Measurements from ENCODE around the gene MYL3.
"Not testable (repeated sequence)": the region's sequence is repeated elsewhere in the genome, so short reads cannot be mapped to it uniquely, and the experiment has no call there.

Gene MYL3

DNA sequence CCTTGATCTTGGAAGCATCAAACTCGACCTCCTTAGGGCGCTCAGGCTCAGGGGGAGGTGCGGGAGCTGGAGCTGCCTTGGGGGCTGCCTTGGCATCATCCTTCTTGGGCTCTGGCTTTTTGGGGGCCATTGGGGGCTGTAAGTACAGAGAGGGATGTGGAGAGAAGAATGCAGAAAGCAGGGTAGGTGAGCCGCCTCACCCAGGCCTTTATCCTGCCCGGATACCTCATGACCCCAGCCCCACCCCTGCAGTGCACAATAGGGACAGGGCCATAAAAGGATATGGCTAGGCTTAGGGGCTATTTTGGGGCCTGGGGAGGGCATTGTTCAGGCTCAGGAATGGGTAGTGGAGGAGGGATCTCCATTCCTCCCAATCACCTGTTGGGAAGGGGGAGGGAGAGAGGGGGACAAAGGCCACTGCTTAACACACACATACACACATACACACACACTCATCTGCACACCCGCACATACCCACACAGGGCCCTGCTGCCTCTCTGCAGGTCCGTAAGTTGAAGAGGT, at the start of gene MYL3:
MYL3 (minus strand) TSS at position 184 of the 522 bp plus-strand sequence; CDS start at position 130, 54 bp downstream.
- DNase-seq (ENCODE audit: low spot score) = no peak

DNA sequence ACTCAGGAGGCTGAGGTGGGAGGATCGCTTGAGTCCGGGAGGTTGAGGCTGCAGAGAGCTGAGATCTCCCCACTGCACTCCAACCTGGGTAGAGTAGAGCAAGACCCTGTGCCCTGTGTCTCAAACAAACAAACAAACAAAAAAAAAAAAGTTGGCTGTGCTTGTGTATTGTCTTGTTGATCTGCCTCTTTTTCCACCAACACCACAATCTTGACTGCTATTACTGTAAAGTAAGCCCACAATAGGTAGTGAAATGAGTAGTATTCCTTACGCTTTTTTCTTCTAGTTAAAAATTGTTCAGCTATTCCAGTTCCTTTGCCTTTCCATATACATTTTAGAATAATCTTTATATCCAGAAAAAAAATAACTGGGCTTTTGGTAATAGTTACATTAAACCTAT, 49.7 kb upstream of the MYL3 start:
- DNase-seq (ENCODE audit: low spot score) = no peak

DNA sequence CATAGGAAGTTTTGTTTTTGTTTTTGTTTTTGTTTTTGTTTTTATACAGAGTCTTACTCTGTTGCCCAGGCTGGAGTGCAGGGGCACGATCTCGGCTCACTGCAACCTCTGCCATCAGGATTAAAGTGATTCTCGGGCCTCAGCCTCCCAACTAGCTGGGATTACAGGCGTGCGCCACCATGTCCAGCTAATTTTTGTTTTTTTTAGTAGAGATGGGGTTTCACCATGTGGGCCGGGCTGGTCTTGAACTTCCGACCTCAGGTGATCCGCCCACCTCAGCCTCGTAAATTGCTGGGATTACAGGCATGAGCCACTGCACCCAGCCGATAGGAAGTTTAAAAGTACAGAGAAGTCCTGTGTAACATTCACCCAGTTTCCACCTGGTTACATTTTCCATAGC, 47.7 kb upstream of the MYL3 start:
- not testable (repeated sequence) for DNase-seq (ENCODE audit: low spot score)

DNA sequence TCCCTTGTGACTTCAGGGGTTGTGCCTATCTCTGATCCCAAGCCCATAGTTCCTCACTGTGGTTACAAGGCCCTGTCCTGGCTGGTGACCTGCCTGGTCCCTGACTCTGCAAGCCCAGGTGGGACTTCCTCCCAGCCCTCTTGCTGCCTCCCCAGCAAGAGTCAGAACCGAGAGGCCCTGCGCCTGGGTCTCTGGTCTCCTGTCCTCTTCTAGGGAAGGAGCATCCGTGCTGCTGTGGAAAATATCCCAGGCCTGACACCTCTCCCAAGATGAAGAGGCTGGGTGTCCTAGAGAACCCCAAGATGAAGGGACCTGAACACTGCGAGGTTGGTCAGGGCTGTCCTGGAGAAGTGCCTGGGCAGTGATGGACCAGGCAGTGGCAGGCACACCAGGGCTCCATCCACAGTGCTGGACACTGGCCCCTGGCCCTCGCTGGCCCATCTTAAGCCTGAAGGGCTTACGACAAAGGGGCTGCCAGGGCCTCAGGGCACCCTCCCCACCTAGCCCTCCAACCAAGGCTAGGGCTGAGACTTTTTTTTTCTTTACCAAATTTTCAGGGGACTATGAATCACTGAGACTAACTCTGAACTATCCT, 47.0 kb upstream of the MYL3 start:
- no peak for DNase-seq (ENCODE audit: low spot score)

DNA sequence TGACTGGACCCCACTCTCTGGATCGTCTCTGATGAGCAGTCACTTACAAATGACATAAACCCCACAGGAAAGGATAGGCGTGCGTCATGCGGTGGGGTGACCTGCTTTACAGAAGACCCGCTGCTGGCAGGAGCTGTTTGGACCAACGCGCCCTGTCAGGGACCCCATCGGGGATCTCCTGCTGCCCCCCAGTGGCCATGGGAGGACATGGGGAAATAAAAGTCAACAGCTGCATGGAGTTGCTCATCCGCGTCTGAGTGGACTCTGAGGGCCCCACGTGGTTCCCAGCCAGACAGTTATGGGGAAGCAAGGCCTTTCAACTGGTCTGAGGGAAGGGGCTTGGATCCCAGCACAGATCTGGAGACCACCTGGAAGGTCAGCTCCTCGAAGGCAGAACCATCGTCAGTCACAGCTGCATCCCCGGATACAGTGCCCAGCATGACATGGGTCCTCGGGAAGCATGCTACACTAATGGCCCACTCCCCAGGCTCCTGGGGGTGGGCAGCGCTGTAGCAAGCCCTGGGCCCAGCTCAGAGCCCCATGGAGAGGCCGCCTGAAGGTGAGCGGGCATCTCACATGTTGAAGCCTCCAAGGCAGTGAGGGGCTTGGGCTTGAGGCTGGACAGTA, 46.4 kb upstream of the MYL3 start:
- DNase-seq (ENCODE audit: low spot score) = peak; percentile 88

DNA sequence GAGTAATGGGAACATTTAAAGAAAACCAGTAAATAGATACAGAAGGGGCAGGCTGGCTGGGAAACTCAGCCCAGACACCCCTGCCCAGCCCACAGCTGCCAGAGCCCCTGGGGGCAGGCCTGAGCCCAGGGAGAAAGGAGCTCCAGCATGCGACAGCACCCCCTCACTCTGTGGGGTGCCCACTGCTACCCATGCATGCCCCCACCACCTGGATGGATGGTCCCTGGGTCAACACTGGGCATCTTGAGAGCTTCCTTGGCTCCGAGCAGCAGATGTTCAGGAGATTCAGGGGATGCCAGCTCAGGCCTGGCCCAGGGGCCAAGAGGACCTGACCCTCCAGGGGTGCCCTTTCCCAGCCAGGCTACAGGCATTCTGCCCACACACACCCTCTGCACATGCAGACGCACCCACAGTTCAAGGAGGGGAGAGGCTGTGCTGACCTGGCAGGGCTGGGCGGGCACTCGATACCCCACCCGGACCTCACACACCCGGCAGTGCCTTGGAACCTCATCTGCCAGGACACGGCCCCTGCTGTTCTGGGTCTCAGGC, 45.8 kb upstream of the MYL3 start:
- DNase-seq (ENCODE audit: low spot score) = no peak

DNA sequence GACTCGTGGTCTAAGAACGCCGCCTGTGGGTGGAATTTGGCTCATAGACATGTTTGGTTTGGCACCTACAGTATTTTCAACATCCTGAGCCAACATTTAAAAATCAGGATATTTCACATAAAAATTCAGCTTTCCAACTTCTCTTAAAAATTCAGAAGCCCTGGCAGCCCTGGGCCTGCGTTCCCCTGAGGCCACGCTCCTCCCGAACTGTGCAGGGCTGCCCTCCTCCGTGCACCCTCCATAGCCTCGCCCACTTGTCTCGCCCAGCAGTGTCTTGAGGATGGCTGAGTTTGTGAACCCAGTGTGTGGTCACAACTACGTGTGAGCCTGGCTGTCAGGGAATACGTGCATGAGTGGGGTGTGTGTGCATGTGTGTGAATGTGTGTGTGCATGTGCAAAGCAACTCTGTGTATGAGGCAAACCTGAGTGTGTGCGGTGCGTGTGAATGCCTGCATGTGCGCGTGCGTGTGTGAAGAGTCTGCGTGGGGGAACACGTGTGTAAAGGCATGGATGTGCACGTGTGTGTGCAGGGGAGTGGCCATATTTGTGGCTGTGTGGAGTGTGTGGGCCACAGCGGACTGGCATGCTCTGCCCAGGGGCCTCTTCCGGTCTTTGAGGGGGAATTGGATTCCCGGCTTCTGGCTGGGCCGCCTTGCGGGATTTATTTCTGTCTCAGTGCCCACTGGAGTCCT, 45.2 kb upstream of the MYL3 start:
- DNase-seq (ENCODE audit: low spot score) = no peak

DNA sequence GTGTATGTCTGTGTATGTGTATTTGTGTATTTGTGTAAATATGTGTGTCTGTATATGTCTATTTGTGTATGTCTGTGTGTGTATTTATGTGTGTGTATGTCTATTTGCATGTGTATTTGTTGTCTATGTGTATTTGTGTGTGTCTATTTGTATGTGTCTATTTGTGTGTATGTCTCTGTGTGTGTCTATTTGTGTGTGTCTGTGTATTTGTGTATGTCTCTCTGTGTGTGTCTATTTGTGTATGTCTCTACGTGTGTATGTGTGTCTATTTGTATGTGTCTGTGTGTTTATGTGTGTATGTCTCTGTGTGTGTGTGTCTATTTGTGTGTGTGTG, 44.7 kb upstream of the MYL3 start:
- no peak for DNase-seq (ENCODE audit: low spot score)

DNA sequence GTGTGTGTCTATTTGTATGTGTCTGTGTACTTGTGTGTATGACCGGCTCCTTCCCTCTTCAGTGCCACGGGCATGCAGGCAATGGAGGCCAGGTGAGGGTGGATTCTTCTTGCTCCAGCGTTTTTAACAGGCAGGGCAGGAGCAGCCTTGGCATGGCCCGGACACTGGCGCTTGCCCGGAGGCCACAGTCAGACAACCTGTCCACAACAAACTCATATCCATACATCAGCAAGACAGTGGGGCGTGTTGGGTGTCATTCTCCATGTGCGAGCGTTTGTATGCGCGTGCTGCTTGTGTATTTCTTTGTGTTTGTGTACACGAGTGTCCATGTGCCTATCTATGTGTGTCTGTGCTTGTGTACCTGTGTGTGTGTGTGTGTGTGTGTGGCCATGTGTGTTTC, 44.0 kb upstream of the MYL3 start:
- DNase-seq (ENCODE audit: low spot score) = no peak

DNA sequence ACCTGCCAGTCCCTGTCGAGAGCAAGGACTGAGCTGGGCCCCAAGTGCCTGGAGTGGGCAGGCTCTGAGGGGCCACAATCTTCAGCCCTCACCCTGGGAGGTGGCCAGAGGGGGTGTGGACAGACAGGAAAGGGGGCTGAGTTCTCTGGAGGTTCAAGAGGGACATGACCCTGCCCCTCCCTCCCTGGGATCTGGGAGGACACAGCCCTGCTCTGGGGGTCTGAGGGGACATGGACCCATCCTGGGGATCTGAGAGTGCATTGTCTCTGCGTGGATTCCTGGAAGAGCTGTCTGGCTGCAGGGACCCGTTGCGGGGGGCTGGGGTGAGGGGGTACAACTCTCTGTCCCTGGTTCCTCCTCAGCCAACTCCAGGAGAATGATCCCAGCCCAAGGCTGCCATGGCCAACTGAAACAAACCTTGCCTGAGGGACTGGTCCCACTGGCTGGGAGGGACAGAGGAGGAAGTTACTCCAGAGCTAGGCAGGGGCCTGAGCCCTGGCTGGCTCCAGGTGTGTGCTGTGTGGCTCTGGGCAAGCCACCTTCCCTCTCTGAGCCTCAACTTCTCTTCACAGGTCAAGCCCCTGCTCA, 43.3 kb upstream of the MYL3 start:
- no peak for DNase-seq (ENCODE audit: low spot score)

DNA sequence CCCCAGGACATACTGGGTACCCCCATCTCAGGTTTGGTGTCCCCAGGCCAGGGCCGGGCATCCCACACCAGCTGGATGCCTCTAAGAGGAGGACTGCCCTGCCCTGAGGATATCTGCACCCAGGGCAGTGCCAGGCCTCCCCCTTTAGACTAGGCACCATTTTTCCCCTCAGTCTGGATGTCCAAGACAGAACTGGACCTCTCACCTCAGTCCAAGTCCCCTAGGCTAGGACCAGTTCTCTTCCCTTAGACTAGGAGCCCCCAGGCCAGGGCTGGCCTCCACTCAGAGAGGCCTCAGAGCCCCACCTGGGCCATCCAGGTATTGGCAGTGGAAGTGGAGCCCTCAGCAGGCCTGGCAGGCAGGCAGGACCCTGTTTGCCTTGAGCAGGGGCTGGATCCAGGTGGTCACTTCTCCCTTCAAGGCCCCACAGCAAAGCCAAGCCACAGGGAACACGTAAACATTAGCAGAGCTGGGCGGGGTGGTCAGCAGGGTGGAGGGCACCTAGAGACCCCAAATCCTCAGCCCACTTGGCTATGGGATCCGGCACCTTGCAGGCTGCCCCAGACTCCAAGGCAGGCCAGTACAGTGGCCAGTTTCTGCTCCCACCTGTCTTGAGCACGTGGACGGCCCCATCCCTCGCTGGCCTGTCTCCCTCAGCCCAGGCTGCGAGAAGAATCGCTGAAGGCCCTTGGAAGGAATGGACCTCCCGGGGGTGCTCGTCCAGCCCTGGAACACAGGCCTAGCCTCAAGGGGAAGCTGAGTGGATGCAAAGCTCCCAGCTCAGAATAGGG, 42.6 kb upstream of the MYL3 start:
- DNase-seq (ENCODE audit: low spot score) = no peak

DNA sequence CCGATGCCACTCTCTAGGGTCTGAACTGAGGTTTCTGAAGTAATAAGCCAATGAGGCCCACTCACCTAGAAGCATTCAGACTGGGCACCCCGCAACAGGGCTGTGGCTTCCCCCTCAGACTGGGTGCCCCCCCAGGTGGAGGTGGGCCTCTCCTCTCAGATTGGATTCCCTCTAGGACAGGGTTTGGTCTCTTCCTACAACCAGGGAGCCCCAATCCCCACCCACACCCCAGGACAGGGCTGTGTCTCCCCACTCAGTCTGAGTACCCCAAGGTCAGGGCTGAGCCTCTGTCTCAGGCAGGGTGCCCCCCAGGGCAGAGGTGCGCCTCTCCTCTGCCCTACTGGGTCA, 41.9 kb upstream of the MYL3 start:
- DNase-seq (ENCODE audit: low spot score) = no peak

DNA sequence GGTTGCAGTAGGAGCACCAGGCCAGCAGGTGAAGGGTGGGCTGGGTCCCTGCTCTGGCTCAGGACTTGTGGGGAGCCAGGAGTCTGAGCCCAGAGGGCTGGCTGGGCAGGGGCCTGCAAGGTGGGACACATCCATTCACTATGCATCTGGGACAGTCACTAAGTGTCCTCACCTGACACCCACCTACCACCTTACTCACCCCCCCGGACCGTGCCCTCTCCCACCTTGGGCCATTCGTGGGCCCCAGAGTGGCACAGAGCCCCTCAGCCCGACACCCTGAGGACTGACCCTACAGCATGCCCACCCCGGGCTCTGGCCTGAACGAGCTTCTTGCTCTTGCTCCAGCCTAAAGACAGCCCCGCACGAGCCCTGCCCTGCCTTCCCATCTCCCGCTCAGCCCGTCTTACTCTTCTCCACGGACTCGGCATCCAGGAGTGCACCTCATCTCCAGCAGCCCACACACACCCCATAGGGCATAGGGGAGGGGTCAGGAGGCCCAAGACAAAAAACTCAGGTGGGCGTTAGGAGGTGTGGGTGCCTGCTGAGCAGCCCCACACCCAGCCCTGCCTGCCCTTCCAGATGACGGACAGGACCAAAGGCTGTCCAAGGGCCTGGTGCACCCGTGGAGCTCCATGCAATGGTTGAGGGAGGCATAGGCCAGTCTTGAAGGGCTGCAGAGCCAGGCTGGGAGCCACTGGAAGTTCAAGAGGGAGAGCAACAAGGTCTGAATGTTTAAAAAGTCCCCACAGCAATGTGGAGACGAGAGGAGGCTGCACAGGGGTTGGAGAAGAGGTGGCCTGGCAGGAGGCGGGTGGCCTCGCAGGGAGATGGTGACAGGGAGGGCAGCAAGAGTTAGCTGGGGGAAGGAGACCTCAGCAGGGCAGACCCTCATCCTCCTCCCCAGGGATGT, 41.3 kb upstream of the MYL3 start:
- no peak for DNase-seq (ENCODE audit: low spot score)

DNA sequence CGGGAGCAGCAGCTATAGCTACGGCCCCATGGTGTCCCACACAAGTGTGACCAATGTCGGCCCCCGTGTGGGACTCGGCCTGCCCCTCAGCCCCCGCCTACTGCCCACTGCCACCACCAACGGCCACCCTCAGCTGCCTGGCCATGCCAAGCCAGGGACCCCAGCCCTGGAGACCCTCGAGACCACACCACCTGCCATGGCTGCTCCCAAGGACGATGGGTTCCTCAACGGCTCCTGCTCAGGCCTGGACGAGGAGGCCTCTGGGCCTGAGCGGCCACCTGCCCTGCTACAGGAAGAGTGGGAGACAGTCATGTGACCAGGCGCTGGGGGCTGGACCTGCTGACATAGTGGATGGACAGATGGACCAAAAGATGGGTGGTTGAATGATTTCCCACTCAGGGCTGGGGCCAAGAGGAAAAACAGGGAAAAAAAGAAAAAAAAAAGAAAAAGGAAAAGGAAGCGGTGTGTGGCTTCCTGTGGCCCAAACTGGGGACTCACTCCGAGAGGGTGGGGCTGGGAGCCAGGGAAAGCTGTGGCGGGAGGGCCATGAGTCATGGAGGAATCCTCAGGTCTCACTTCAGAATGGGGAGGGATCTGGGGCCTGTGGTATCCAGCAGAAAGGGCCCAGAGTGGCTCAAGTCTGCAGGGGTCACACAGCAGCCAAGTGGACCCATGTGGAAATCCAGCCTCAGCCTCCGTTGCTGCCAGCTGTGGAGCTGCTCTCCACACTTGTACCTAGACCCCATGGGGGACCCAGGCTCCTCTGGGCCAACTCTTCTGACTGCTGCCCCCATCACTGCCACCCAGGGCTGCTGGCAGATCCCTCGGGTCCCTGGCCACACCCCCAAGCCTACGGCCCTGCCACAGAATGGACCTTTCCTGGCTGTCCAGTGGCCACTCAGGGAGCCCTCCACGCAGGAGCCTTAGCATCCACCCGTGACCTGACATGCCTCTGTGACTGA, 40.4 kb upstream of the MYL3 start:
- DNase-seq (ENCODE audit: low spot score) = peak; percentile 27

DNA sequence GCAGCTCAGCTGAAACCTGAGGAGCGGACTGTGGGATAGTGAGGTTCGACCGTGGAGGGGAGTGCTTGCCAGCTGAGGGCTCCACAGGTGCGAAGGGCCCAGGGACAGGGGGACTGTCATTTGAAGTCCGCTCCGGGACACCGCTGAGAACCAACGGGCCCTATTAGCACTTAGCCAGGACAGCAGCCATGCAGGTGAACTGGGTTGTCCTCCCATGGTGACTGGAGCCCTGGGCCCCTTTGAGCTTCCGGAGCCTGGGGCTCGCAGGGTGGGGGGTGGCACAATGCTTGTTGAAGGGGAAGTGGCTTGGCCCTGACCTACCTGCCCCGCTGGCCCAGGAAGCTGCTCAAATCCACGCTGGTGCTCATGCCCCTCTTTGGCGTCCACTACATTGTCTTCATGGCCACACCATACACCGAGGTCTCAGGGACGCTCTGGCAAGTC, 39.0 kb upstream of the MYL3 start:
- DNase-seq (ENCODE audit: low spot score) = no peak

DNA sequence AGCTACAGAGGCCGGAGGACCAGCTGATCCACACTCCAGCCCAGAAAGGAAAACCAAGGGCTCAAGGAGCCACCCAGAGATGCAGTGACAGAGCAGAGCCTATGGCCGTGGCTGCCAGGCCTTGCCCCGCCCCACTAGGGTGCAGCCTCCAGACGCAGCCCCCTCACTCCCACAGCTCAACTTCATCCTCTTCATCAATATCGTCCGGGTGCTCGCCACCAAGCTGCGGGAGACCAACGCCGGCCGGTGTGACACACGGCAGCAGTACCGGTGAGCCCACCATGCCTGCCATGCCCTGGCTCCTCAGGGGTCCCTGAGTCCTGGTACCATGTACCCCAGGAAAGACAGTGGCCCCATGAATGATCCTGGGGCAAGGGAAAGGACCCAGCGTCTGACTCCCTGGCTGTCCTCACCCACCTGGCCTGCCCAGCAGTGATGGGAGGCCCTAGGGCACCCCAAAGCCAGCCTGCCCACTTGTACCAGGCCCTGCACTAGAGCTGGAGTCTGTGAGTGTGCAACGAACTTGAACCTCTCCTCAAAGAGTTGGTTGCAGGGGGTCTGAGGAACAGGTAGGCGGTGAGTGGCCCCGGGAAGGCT, 38.4 kb upstream of the MYL3 start:
- DNase-seq (ENCODE audit: low spot score) = no peak

DNA sequence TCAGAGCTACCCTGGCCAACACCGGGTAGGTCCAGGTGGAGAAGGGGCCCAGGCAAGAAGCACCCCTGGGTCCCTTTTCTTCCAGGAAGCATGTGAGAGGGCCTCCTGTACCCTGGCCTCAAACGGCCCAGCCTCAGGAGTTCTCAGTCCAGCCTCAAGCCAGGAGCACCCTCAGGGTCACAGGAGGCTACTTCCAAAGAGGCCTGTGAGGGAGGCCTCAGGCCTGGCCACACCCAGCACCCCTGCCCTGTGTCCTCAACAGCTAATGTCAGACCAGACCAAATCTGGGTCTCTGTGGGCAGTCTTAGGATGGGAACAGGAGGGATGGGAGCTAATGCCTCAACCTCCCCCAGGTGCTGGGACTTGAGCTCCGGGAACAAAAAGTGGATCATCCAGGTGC, 37.8 kb upstream of the MYL3 start:
- no peak for DNase-seq (ENCODE audit: low spot score)

DNA sequence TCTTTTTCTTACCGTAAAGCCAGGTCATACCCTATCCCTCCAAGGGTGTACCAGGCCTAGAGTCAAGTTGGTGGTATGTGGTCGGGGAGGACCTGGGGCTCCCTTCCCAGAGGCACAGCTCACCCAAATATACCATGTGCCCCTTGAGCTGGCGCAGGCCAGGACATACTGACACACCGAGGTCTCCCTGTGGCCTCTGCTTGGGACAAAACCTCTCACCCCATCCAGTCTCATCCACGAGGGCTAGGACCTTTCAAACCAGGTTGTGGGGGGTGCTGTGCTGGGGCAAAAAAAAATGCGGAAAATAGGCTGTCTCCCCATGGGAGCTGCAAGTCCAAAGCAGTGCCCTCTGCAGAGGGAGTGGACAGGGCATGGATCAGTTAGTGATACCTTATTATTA, 37.1 kb upstream of the MYL3 start:
- no peak for DNase-seq (ENCODE audit: low spot score)

DNA sequence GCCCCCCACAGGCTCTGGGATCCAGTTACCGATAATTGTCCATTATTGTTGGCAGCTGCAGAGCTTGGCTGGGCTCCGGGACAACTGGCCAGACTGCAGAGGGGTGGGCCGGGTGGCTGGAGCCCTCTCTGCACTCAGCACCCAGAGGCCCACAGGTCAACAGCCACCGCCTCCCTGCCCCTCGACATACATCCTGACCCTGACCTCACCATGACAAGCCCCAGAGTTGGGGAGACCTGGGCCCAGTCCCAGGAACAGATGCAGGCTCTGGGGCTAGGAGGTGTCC, 36.7 kb upstream of the MYL3 start:
- no peak for DNase-seq (ENCODE audit: low spot score)
